GM19099 (cell line): ENCODE data around the gene CACNA1A.

Source experiments
- POLR2A ChIP-seq: IDR thresholded peaks from 3 replicates; pipeline ENCODE4 v1.6.1; 2011; ENCODE audit warnings: low read depth; ENCODE audit not compliant: insufficient read length; ENCODE audit errors: extremely low read depth

Gene CACNA1A

GRCh38 chr19:13506471-13506820, at the start of gene CACNA1A:
TSS of gene CACNA1A (minus strand) at chr19:13506479. CDS start at chr19:13506224, 255 bp downstream.
- no peak for TF ChIP-seq POLR2A

GRCh38 chr19:13554506-13555240, 48.4 kb upstream of the CACNA1A start:
- TF ChIP-seq POLR2A, result no peak

- no peak for TF ChIP-seq POLR2A
These were observed 47.7 kb upstream of the CACNA1A start for GRCh38 chr19:13553880-13554400.

- TF ChIP-seq POLR2A, result no peak
These were observed 41.9 kb upstream of the CACNA1A start for GRCh38 chr19:13548131-13548530.

- no peak for TF ChIP-seq POLR2A
These were observed 40.8 kb upstream of the CACNA1A start for GRCh38 chr19:13547102-13547501.

GRCh38 chr19:13544423-13544822, 38.1 kb upstream of the CACNA1A start:
- no peak for TF ChIP-seq POLR2A

GRCh38 chr19:13541554-13541953, 35.3 kb upstream of the CACNA1A start:
- TF ChIP-seq POLR2A, result no peak

GRCh38 chr19:13539332-13539731, 33.1 kb upstream of the CACNA1A start:
- TF ChIP-seq POLR2A, result no peak

GRCh38 chr19:13538601-13539253, 32.4 kb upstream of the CACNA1A start:
- no peak for TF ChIP-seq POLR2A

- TF ChIP-seq POLR2A, result no peak
These were observed 31.2 kb upstream of the CACNA1A start for GRCh38 chr19:13537454-13537853.

GRCh38 chr19:13530720-13531119, 24.4 kb upstream of the CACNA1A start:
- no peak for TF ChIP-seq POLR2A

GRCh38 chr19:13526552-13526951, 20.3 kb upstream of the CACNA1A start:
- TF ChIP-seq POLR2A, result no peak

- no peak for TF ChIP-seq POLR2A
These were observed 14.8 kb upstream of the CACNA1A start for GRCh38 chr19:13521066-13521465.

GRCh38 chr19:13511947-13512346, 5.7 kb upstream of the CACNA1A start:
- TF ChIP-seq POLR2A, result no peak

- no peak for TF ChIP-seq POLR2A
These were observed 853 bp upstream of the CACNA1A start for GRCh38 chr19:13507053-13507611.
